Neuronal stem cell (in vitro differentiated cells): ENCODE measurements around the gene IQGAP1.

ENCODE experiments used
- DNase-seq: peaks from one replicate; pipeline ENCODE4 v3.0.0-alpha.2; 2013; ENCODE audit warnings: low spot score
- H2AFZ ChIP-seq: one replicate; pipeline ENCODE4 v1.6.1; 2013; ENCODE audit warnings: mild to moderate bottlenecking, low read length, inconsistent platforms
- H2AK5ac ChIP-seq: 2 replicates; pipeline ENCODE4 v1.6.1; 2013; ENCODE audit warnings: low read depth, mild to moderate bottlenecking, inconsistent platforms, low read length, moderate library complexity, mixed read lengths
- H2BK120ac ChIP-seq: 2 replicates; pipeline ENCODE4 v1.6.1; 2013; ENCODE audit warnings: low read depth, mild to moderate bottlenecking, inconsistent platforms, low read length, moderate library complexity, mixed read lengths
- H2BK12ac ChIP-seq: one replicate; pipeline ENCODE4 v1.6.1; 2013; ENCODE audit warnings: low read length, inconsistent platforms
- H2BK15ac ChIP-seq: 2 replicates; pipeline ENCODE4 v1.6.1; 2013; ENCODE audit warnings: mild to moderate bottlenecking, low read length, inconsistent platforms, mixed read lengths
- H2BK5ac ChIP-seq: one replicate; pipeline ENCODE4 v1.6.1; 2013; ENCODE audit warnings: inconsistent platforms, mild to moderate bottlenecking, low read length, moderate library complexity
- H3K14ac ChIP-seq: one replicate; pipeline ENCODE4 v1.6.1; 2013; ENCODE audit warnings: low read length, inconsistent platforms
- H3K18ac ChIP-seq: 2 replicates; pipeline ENCODE4 v1.6.1; 2013; ENCODE audit warnings: low read length, inconsistent platforms
- H3K23ac ChIP-seq: 2 replicates; pipeline ENCODE4 v1.6.1; 2013; ENCODE audit warnings: low read depth, mild to moderate bottlenecking, mixed read lengths, low read length, inconsistent platforms; ENCODE audit not compliant: poor library complexity
- H3K27ac ChIP-seq: replicated peaks from 3 replicates; pipeline ENCODE4 v1.5.1; 2013; ENCODE audit warnings: low read length, inconsistent platforms
- H3K27me3 ChIP-seq, 3 experiments: 2 replicates each; pipeline ENCODE4 v1.6.1; 2013; ENCODE audit warnings: low read length in 3 of 3, mild to moderate bottlenecking in 2 of 3, inconsistent platforms in 1 of 3, low read depth in 1 of 3, mixed read lengths in 1 of 3, moderate library complexity in 1 of 3; ENCODE audit not compliant: control insufficient read depth in 3 of 3, insufficient read depth in 3 of 3
- H3K36me3 ChIP-seq, 2 donors: replicated peaks in 1 of 2; 2 replicates each; pipeline ENCODE4 v1.6.1; 2013; ENCODE audit warnings: low read length in 2 of 2; ENCODE audit not compliant: control insufficient read depth in 2 of 2, insufficient read depth in 2 of 2
- H3K4ac ChIP-seq: 2 replicates; pipeline ENCODE4 v1.6.1; 2013; ENCODE audit warnings: inconsistent platforms, mild to moderate bottlenecking, low read length, moderate library complexity
- H3K4me1 ChIP-seq, 2 donors: 1 replicate in 1 of 2; 2 replicates in 1 of 2; pipeline ENCODE4 v1.6.1; 2013; ENCODE audit warnings: low read length in 2 of 2, low read depth in 1 of 2; ENCODE audit not compliant: control insufficient read depth in 2 of 2, insufficient read depth in 1 of 2
- H3K4me2 ChIP-seq: one replicate; pipeline ENCODE4 v1.6.1; 2013; ENCODE audit warnings: mild to moderate bottlenecking, low read length, inconsistent platforms; ENCODE audit not compliant: insufficient read depth, poor library complexity, severe bottlenecking
- H3K4me3 ChIP-seq, 2 donors: 2 replicates each; pipeline ENCODE4 v1.5.1; 2013; ENCODE audit warnings: low read length in 2 of 2, mild to moderate bottlenecking in 2 of 2, inconsistent platforms in 1 of 2, moderate library complexity in 1 of 2
- H3K79me1 ChIP-seq: one replicate; pipeline ENCODE4 v1.6.1; 2013; ENCODE audit warnings: low read depth, mild to moderate bottlenecking, inconsistent platforms, low read length, moderate library complexity
- H3K9ac ChIP-seq: one replicate; pipeline ENCODE4 v1.6.1; 2013; ENCODE audit warnings: mild to moderate bottlenecking, low read depth, low read length, inconsistent platforms; ENCODE audit not compliant: poor library complexity
- H3K9me3 ChIP-seq, 2 donors: replicated peaks in 1 of 2; 2 replicates each; pipeline versions ENCODE3 to v1.6.1; 2013; ENCODE audit warnings: low read length in 2 of 2, mild to moderate bottlenecking in 2 of 2, inconsistent platforms in 1 of 2, low read depth in 1 of 2, mixed read lengths in 1 of 2, moderate library complexity in 1 of 2; ENCODE audit not compliant: control insufficient read depth in 2 of 2, insufficient read depth in 1 of 2
- H4K8ac ChIP-seq: one replicate; pipeline ENCODE4 v1.6.1; 2013; ENCODE audit warnings: low read depth, mild to moderate bottlenecking, inconsistent platforms, low read length, moderate library complexity
- H4K91ac ChIP-seq: one replicate; pipeline ENCODE4 v1.6.1; 2013; ENCODE audit warnings: low read length, low read depth, mild to moderate bottlenecking, inconsistent platforms; ENCODE audit not compliant: poor library complexity
- WGBS, 2 donors: extraction: QIAGEN DNeasy Blood & Tissue Kit; methylation state at CpG; one replicate each; pipeline ENCODE4 v1.1.7; 2013; ENCODE audit warnings: missing lambda C conversion rate in 2 of 2, mixed read lengths in 1 of 2; ENCODE audit not compliant: insufficient read length in 2 of 2, insufficient replicate concordance in 1 of 2; ENCODE audit errors: extremely low coverage in 2 of 2; 5-methylcytosine and 5-hydroxymethylcytosine counted together

Gene IQGAP1

DNA sequence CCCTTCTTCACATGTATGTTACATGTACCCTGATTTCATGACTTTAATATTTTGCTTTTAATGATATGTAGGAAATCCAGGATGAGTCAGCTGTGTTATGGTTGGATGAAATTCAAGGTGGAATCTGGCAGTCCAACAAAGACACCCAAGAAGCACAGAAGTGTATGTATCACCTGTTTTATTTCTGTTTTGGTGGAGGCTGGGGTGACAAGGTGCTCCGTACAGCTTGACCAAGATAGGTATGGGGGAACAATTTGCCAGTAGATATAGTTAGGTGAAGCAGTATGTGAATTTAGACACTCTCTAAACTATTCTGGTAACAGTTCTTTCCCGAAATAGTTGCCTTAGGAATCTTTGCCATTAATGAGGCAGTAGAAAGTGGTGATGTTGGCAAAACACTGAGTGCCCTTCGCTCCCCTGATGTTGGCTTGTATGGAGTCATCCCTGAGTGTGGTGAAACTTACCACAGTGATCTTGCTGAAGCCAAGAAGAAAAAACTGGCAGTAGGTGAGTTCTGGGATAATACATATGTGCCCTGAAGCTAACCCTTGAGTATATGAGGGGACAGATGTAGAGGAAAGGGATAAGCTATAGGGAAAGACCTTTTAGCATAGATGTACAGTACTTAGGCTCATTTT is 78.0 kb downstream of the IQGAP1 start:
- no peak overlapping the region for H2BK5ac ChIP-seq
- H3K18ac ChIP-seq: no peak overlapping the region
- H3K36me3 ChIP-seq: peaks cover 0 to 51% of the 10 kb centered on the region in 2 donors
- no peak overlapping the region for H2BK120ac ChIP-seq
- H3K9ac ChIP-seq: no peak overlapping the region
- no peak overlapping the region for H2BK12ac ChIP-seq
- no peak for DNase-seq
- H4K91ac ChIP-seq: no peak overlapping the region
- H2AFZ ChIP-seq: no peak overlapping the region
- no peak overlapping the region for H3K23ac ChIP-seq
- no peaks in the 10 kb centered on the region for H3K27me3 ChIP-seq
- H3K14ac ChIP-seq: no peak overlapping the region
- H3K4ac ChIP-seq: no peak overlapping the region
- no peaks in the 10 kb centered on the region for H3K79me1 ChIP-seq
- no CpG with 5 or more reads among the region's 3 CpGs for WGBS, 2 donors
- peaks cover 0 to 7% of the 10 kb centered on the region in 2 donors for H3K4me1 ChIP-seq
- H3K9me3 ChIP-seq: no peaks in the 10 kb centered on the region
- no peak overlapping the region for H4K8ac ChIP-seq
- no peak overlapping the region for H2AK5ac ChIP-seq
- no peak overlapping the region for H2BK15ac ChIP-seq
- no peak overlapping the region for H3K4me2 ChIP-seq
- no peak overlapping the region for H3K4me3 ChIP-seq
- no peak overlapping the region for H3K27ac ChIP-seq

- Histone ChIP-seq H3K27me3 (no peaks in the 10 kb centered on the region), H3K9ac (no peak overlapping the region), H3K23ac (no peak overlapping the region), H3K27ac (no peak overlapping the region), H3K36me3 (peaks cover 4 to 78% of the 10 kb centered on the region in 2 donors), H2AK5ac (no peak overlapping the region), H2BK120ac (no peak overlapping the region), H2BK12ac (no peak overlapping the region), H3K4me2 (no peak overlapping the region), H2AFZ (no peak overlapping the region), H3K14ac (no peak overlapping the region), H3K4ac (no peak overlapping the region), H2BK5ac (no peak overlapping the region), H3K18ac (no peak overlapping the region), H3K4me3 (no peak overlapping the region), H3K9me3 (no peaks in the 10 kb centered on the region), H4K91ac (no peak overlapping the region), H4K8ac (no peak overlapping the region), H3K4me1 (no peaks in the 10 kb centered on the region), H2BK15ac (no peak overlapping the region), H3K79me1 (no peaks in the 10 kb centered on the region)
- WGBS, 2 donors: no CpG with 5 or more reads among the region's 2 CpGs
- no peak for DNase-seq
Measured at GRCh38 chr15:90469723-90470122, 81.7 kb downstream of the IQGAP1 start.

DNA sequence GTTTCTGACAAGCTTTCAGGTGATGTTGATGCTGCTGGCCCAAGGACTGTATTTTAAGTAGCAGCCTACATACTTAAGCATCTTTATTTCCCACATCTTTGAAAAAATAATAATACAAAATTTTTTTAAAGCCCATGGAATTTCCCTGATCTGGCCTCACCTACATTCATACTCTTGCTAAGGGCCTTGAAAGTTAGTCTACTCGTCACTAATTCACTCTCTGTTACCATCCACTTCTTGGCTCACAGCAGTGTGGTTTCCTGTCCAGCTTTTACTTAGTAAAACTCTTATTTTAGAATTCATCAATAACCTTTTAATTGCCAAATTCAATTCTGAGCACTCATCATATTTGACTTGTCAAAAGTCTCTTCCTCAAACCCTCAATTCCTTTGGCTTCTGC is 82.4 kb downstream of the IQGAP1 start:
- Histone ChIP-seq H2BK12ac (no peak overlapping the region), H2AFZ (no peak overlapping the region), H3K36me3 (peaks cover 4 to 72% of the 10 kb centered on the region in 2 donors), H3K4me2 (no peak overlapping the region), H3K4me3 (no peak overlapping the region), H2BK5ac (no peak overlapping the region), H3K18ac (no peak overlapping the region), H2BK15ac (no peak overlapping the region), H3K4ac (no peak overlapping the region), H3K27ac (no peak overlapping the region), H3K79me1 (no peaks in the 10 kb centered on the region), H3K14ac (no peak overlapping the region), H4K8ac (no peak overlapping the region), H2AK5ac (no peak overlapping the region), H4K91ac (no peak overlapping the region), H3K23ac (no peak overlapping the region), H3K9me3 (no peaks in the 10 kb centered on the region), H3K9ac (no peak overlapping the region), H3K4me1 (no peaks in the 10 kb centered on the region), H3K27me3 (no peaks in the 10 kb centered on the region), H2BK120ac (no peak overlapping the region)
- no peak for DNase-seq
- no CpG with 5 or more reads among the region's 1 CpG for WGBS, 2 donors

GRCh38 chr15:90471126-90471525 is 83.1 kb downstream of the IQGAP1 start:
- Histone ChIP-seq H3K36me3 (peaks cover 4 to 70% of the 10 kb centered on the region in 2 donors), H3K27me3 (no peaks in the 10 kb centered on the region), H3K9me3 (no peaks in the 10 kb centered on the region), H3K4me1 (no peaks in the 10 kb centered on the region), H3K27ac (no peak overlapping the region), H2AK5ac (no peak overlapping the region), H2BK12ac (no peak overlapping the region), H3K4me2 (no peak overlapping the region), H3K14ac (no peak overlapping the region), H2BK15ac (no peak overlapping the region), H4K91ac (no peak overlapping the region), H3K9ac (no peak overlapping the region), H2BK120ac (no peak overlapping the region), H3K23ac (no peak overlapping the region), H2BK5ac (no peak overlapping the region), H3K4ac (no peak overlapping the region), H3K4me3 (no peak overlapping the region), H4K8ac (no peak overlapping the region), H3K18ac (no peak overlapping the region), H3K79me1 (no peaks in the 10 kb centered on the region), H2AFZ (no peak overlapping the region)
- no CpG with 5 or more reads among the region's 3 CpGs for WGBS, 2 donors
- no peak for DNase-seq
